Measurements from ENCODE around the gene MYO10.

DNA sequence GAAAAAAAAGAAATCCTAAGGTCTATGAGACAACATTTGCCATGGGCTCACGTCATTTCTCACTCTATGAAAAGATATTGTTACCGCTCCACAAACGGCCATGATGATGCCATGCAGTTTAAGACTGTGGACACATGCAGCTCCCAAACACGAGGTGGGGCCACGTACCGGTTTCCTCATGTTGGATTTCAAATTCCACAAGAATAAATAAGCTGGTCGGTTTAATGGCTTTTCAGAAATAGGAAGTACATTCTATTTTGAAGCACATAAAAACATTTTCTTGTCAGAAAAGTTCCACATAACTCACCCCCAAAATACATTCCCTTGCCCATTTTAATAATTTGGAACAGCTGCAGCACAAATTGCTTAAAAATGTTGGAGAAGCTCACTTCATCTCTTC, 130.6 kb downstream of the MYO10 start:
- TF ChIP-seq, protein P1, sequence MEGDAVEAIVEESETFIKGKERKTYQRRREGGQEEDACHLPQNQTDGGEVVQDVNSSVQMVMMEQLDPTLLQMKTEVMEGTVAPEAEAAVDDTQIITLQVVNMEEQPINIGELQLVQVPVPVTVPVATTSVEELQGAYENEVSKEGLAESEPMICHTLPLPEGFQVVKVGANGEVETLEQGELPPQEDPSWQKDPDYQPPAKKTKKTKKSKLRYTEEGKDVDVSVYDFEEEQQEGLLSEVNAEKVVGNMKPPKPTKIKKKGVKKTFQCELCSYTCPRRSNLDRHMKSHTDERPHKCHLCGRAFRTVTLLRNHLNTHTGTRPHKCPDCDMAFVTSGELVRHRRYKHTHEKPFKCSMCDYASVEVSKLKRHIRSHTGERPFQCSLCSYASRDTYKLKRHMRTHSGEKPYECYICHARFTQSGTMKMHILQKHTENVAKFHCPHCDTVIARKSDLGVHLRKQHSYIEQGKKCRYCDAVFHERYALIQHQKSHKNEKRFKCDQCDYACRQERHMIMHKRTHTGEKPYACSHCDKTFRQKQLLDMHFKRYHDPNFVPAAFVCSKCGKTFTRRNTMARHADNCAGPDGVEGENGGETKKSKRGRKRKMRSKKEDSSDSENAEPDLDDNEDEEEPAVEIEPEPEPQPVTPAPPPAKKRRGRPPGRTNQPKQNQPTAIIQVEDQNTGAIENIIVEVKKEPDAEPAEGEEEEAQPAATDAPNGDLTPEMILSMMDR (IDR thresholded peaks at IDR 0.05), result no peak
- TF ChIP-seq POLR2AphosphoS5 (IDR thresholded peaks at IDR 0.05) (no peak), POLR2A (IDR thresholded peaks at IDR 0.05) (no peak)

Data from breast epithelium (tissue), 3 donors.